HEK293T (cell line): ENCODE results near the gene SDHAF3.
"Not testable (repeated sequence)": the region's sequence is repeated elsewhere in the genome, so short reads cannot be mapped to it uniquely, and the experiment has no call there.

Experiments used
- CTCF ChIA-PET: fragments of 350-600 bp; formaldehyde crosslinking; extraction: SDS; loops from one replicate; lab custom pipeline; 2021; ENCODE audit warnings: antibody characterized with exemption, inconsistent platforms; lab: Yijun Ruan, JAX
- POLR2A ChIA-PET: fragments of 350-600 bp; formaldehyde crosslinking; extraction: SDS; loops from one replicate; lab custom pipeline; 2020; ENCODE audit warnings: antibody characterized with exemption, inconsistent platforms; lab: Yijun Ruan, JAX
- DNase-seq: peaks from one replicate; pipeline ENCODE4 v3.0.0; 2012; ENCODE audit warnings: mixed read lengths; ENCODE audit errors: extremely low spot score
- ARNT ChIP-seq: fragments of 450-650 bp; IDR thresholded peaks from 2 replicates; pipeline ENCODE4 v1.6.1; 2017; ENCODE audit warnings: mild to moderate bottlenecking
- BHLHE40 ChIP-seq: fragments of 450-650 bp; IDR thresholded peaks from 2 replicates; pipeline ENCODE4 v1.6.1; 2016; ENCODE audit warnings: mild to moderate bottlenecking, moderate library complexity, borderline replicate concordance
- CTBP1 ChIP-seq: fragments of 450-650 bp; IDR thresholded peaks from 2 replicates; pipeline ENCODE4 v1.6.1; 2016; ENCODE audit warnings: borderline replicate concordance
- ELF4 ChIP-seq: fragments of 450-650 bp; IDR thresholded peaks from 2 replicates; pipeline ENCODE4 v1.6.1; 2017; ENCODE audit warnings: antibody characterized with exemption
- FOXA1 ChIP-seq: fragments of 450-650 bp; IDR thresholded peaks from 2 replicates; pipeline ENCODE4 v1.6.1; 2016; ENCODE audit warnings: mild to moderate bottlenecking
- FOXK2 ChIP-seq: fragments of 450-650 bp; IDR thresholded peaks from 2 replicates; pipeline ENCODE4 v1.6.1; 2016; ENCODE audit warnings: mild to moderate bottlenecking
- FOXM1 ChIP-seq: fragments of 450-650 bp; IDR thresholded peaks from 2 replicates; pipeline ENCODE4 v1.6.1; 2017; ENCODE audit warnings: mild to moderate bottlenecking, borderline replicate concordance
- HDGF ChIP-seq: fragments of 450-650 bp; IDR thresholded peaks from 2 replicates; pipeline ENCODE4 v1.6.1; 2017; ENCODE audit warnings: antibody characterized with exemption, borderline replicate concordance
- L3MBTL2 ChIP-seq: fragments of 450-650 bp; conservative IDR thresholded peaks from 2 replicates; pipeline ENCODE4 v1.6.1; 2016; ENCODE audit warnings: mild to moderate bottlenecking
- LEF1 ChIP-seq: fragments of 450-650 bp; IDR thresholded peaks from 2 replicates; pipeline ENCODE4 v1.6.1; 2017; ENCODE audit warnings: mild to moderate bottlenecking, borderline replicate concordance
- NFRKB ChIP-seq: fragments of 450-650 bp; IDR thresholded peaks from 2 replicates; pipeline ENCODE4 v1.6.1; 2016; ENCODE audit warnings: mild to moderate bottlenecking, moderate library complexity
- PKNOX1 ChIP-seq: fragments of 450-650 bp; IDR thresholded peaks from 2 replicates; pipeline ENCODE4 v1.6.1; 2016
- SP1 ChIP-seq: fragments of 450-650 bp; IDR thresholded peaks from 2 replicates; pipeline ENCODE4 v1.6.1; 2017
- SUZ12 ChIP-seq: fragments of 450-650 bp; IDR thresholded peaks from 2 replicates; pipeline ENCODE4 v1.6.1; 2016; ENCODE audit warnings: mild to moderate bottlenecking
- TARDBP ChIP-seq: fragments of 450-650 bp; IDR thresholded peaks from 2 replicates; pipeline ENCODE4 v1.6.1; 2016
- ZNF384 ChIP-seq: fragments of 450-650 bp; IDR thresholded peaks from 2 replicates; pipeline ENCODE4 v1.6.1; 2016

Gene SDHAF3

GRCh38 chr7:97107192-97107800 is 10.2 kb upstream of the SDHAF3 start:
- CTCF ChIA-PET: no interaction called here
- POLR2A ChIA-PET: no interaction called here
- TF ChIP-seq L3MBTL2: no peak
- TF ChIP-seq ARNT: no peak
- TF ChIP-seq TARDBP: no peak
- no peak for TF ChIP-seq FOXM1
- TF ChIP-seq ELF4: no peak
- TF ChIP-seq FOXA1: no peak
- no peak for DNase-seq

- ChIA-PET CTCF (no interaction called here), POLR2A (interaction anchor here (0.7 to 2.0 kb wide), 5 partner anchors 18 to 756 kb away, joined by 3 to 10 read pairs (median 4); partner anchors contain the start of gene DLX5)
- no peak for DNase-seq
- TF ChIP-seq FOXM1 (no peak), FOXA1 (no peak)
Observed at GRCh38 chr7:97116308-97116707, 1.2 kb upstream of the SDHAF3 start.

GRCh38 chr7:97117035-97117371 is 495 bp upstream of the SDHAF3 start:
- ChIA-PET POLR2A (interaction anchor here (0.7 to 2.0 kb wide), 14 partner anchors 8 to 1049 kb away, joined by 3 to 12 read pairs (median 4); partner anchors contain the start of gene DLX5), CTCF (no interaction called here)
- DNase-seq: no peak
- TF ChIP-seq ZNF384 (no peak), FOXK2 (no peak), TARDBP (no peak), NFRKB (no peak), SP1 (no peak), FOXM1 (no peak), FOXA1 (no peak), PKNOX1 (no peak), L3MBTL2 (no peak), ELF4 (no peak), CTBP1 (no peak), BHLHE40 (no peak), LEF1 (no peak), ARNT (no peak), HDGF (no peak), SUZ12 (no peak)

GRCh38 chr7:97118306-97118917 is 914 bp downstream of the SDHAF3 start:
- ChIA-PET CTCF (no interaction called here), POLR2A (interaction anchor here (0.6 to 2.0 kb wide), 5 partner anchors 9 to 754 kb away, joined by 3 to 10 read pairs (median 4); partner anchors contain the start of gene ASNS)
- no peak for DNase-seq
- no peak for TF ChIP-seq BHLHE40
- TF ChIP-seq CTBP1: no peak

- no peak for DNase-seq
- TF ChIP-seq ARNT (no peak), SP1 (no peak), CTBP1 (no peak), L3MBTL2 (no peak), FOXA1 (no peak), PKNOX1 (no peak), HDGF (no peak), BHLHE40 (no peak), FOXK2 (no peak), LEF1 (no peak), ELF4 (no peak), ZNF384 (no peak), TARDBP (no peak), SUZ12 (no peak)
- CTCF ChIA-PET: no interaction called here
- POLR2A ChIA-PET: no interaction called here
Observed at GRCh38 chr7:97119747-97120146, 2.2 kb downstream of the SDHAF3 start.

GRCh38 chr7:97120713-97121457 is 3.4 kb downstream of the SDHAF3 start:
- no peak for DNase-seq
- POLR2A ChIA-PET: no interaction called here
- TF ChIP-seq PKNOX1: no peak
- CTCF ChIA-PET: no interaction called here

- CTCF ChIA-PET, POLR2A ChIA-PET, DNase-seq: not testable (repeated sequence)
Observed at GRCh38 chr7:97123115-97123514, 5.6 kb downstream of the SDHAF3 start.
